ENCODE results near the gene OTUB2. TPM values are rescaled to one million over a fixed set of nuclear protein-coding genes. Genes with fewer than 3 reads are reported as not detected.

Gene OTUB2
- 0.48 and 3.2 TPM in 2 replicates for total RNA-seq

GRCh38 chr14:94026173-94026888 lies at the start of gene OTUB2:
OTUB2 (plus strand) TSS chr14:94026340; CDS start chr14:94026538, 198 bp downstream.

DNA sequence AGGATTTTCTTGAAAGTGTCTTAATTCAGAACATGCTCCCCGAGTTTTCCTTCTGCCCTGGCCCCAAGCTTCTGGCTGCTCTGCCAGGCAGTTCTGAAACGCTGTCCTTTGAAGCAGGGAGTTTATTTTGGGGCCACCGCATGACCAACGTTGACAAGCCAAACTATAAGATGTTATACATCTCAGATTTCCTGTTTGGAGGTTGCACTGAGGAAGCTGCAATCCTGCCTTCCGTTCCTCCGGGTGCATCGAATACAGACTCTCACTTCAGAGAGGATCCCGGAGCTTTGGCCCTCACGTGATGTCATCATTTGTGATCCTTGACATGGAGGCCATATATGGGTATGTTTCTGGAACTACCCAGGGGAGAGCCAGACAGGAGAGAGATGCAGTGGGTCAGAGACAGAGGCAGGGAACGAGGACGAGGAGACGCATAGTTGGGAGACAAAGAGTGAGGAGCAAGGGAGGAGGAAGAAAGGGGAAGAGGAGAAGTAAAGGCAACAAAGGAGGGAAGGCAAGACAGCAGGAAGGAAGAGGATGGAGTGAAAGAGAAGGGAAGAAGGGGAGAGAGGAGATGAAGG lies 49.6 kb upstream of the OTUB2 start, which contains the start of gene ASB2:
TSS of gene ASB2 (minus strand) at position 94 of the 581 bp plus-strand sequence. CDS start 12,031 bp downstream, outside the sequence.

GRCh38 chr14:93997082-93997481 lies 29.1 kb upstream of the OTUB2 start, which contains the start of gene CCDC197:
CCDC197 (plus strand) TSS chr14:93997301; CDS start chr14:93998132, 831 bp downstream.

DNA sequence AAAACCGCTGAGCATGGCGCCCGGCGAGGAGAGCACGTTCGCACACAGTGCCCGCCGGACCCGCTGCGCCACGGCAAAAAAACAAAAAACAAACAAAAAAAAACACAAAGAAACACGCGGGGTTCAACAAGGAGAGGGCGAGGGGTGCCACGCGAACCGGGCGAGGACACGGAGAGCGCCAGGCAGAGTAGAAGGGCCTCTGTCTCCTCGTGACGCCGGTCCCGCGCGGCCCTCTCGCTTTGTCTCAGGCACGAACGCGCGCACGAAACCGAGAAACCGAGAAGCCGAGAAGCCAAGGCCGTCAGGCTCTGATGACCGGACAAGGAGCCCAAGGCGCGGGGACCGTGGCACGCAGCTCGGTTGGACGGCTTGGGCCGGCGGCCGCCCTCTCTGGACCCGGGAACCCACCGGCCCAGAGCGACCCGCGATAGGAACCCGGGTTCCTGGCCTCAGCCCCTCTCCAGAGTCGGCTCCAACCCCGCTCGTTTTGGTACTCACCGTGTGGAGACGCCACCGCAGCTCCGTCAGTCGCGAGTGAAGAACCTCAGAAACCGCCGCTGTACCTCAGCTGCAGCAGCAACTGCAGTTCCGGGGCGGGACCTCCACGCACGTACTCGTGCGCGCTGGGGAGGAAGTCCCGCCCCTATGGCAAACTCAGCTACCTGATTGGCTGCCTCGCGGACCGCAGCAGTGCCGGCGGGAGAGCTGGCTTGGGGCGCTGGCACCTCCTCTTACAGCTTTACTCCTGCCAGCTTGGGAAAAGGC lies 54.7 kb downstream of the OTUB2 start, which contains the start of the genes DDX24 and IFI27L1:
TSS of gene DDX24 (minus strand) at position 582 of the 765 bp plus-strand sequence. CDS start 1,460 bp downstream, outside the sequence.
TSS of gene IFI27L1 (plus strand) at position 690 of the 765 bp plus-strand sequence. CDS start 15,628 bp downstream, outside the sequence.

Other genes starting within 250 kb of the OTUB2 start
- gene PRIMA1, start 237.9 kb upstream of the OTUB2 start, total RNA-seq = not detected in 2 replicates
- not detected in 2 replicates for gene FAM181A, start 99.0 kb upstream of the OTUB2 start, total RNA-seq
- gene ASB2, start 49.8 kb upstream of the OTUB2 start, total RNA-seq = 0.13 TPM in 1 of 2 replicates, not detected in the other
- not detected in 2 replicates for gene CCDC197, start 29.0 kb upstream of the OTUB2 start, total RNA-seq
- 95.9 and 147 TPM in 2 replicates for gene DDX24, start 54.9 kb downstream of the OTUB2 start, total RNA-seq
- 9.6 and 28.6 TPM in 2 replicates for gene IFI27L1, start 55.0 kb downstream of the OTUB2 start, total RNA-seq
- gene IFI27, start 84.4 kb downstream of the OTUB2 start, total RNA-seq = 37.6 TPM in 1 of 2 replicates, not detected in the other
- gene IFI27L2, start 103.3 kb downstream of the OTUB2 start, total RNA-seq = 47.2 and 328 TPM in 2 replicates
- 1.6 and 8.5 TPM in 2 replicates for gene PPP4R4, start 148.0 kb downstream of the OTUB2 start, total RNA-seq